Measurements from ENCODE around the gene PCGF1. TPM values are rescaled to one million over a fixed set of nuclear protein-coding genes. Genes with fewer than 3 reads are reported as not detected.

Gene PCGF1
- total and polyA plus RNA-seq, 2 of the 13 experiments (the other 11 are each of a cell fraction or from before 2014, with no cell fraction given), result 20.4 to 22.6 TPM

DNA sequence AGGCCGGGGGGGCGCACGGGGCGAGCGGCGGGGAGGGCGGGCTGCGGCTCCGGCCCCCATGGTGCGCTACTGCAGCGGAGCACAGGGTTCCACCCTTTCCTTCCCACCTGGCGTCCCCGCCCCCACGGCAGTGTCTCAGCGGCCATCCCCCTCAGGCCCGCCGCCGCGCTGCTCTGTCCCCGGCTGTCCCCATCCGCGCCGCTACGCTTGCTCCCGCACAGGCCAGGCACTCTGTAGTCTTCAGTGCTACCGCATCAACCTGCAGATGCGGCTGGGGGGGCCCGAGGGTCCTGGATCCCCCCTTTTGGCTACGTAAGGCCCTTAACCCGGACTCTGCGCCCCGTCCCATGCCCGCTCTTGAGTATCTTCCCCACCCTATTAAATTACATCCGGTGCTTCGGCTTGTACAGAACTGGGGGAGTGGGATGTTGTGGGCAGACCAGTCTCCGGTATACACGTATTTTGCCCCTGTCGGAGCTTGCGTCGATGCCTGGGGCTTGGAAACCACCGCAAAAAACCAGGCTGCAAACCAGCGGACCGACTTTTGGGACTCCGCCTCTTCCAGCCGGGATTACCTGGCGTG is 49.9 kb downstream of the PCGF1 start (continued):
- TF ChIP-seq, protein P1, sequence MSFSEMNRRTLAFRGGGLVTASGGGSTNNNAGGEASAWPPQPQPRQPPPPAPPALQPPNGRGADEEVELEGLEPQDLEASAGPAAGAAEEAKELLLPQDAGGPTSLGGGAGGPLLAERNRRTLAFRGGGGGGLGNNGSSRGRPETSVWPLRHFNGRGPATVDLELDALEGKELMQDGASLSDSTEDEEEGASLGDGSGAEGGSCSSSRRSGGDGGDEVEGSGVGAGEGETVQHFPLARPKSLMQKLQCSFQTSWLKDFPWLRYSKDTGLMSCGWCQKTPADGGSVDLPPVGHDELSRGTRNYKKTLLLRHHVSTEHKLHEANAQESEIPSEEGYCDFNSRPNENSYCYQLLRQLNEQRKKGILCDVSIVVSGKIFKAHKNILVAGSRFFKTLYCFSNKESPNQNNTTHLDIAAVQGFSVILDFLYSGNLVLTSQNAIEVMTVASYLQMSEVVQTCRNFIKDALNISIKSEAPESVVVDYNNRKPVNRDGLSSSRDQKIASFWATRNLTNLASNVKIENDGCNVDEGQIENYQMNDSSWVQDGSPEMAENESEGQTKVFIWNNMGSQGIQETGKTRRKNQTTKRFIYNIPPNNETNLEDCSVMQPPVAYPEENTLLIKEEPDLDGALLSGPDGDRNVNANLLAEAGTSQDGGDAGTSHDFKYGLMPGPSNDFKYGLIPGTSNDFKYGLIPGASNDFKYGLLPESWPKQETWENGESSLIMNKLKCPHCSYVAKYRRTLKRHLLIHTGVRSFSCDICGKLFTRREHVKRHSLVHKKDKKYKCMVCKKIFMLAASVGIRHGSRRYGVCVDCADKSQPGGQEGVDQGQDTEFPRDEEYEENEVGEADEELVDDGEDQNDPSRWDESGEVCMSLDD (CRISPR knock-in tag; IDR thresholded peaks at IDR 0.05; ENCODE audit: borderline replicate concordance), result peak; percentile 48; the same call in 1 of the 2 replicates
- TF ChIP-seq, protein P2, sequence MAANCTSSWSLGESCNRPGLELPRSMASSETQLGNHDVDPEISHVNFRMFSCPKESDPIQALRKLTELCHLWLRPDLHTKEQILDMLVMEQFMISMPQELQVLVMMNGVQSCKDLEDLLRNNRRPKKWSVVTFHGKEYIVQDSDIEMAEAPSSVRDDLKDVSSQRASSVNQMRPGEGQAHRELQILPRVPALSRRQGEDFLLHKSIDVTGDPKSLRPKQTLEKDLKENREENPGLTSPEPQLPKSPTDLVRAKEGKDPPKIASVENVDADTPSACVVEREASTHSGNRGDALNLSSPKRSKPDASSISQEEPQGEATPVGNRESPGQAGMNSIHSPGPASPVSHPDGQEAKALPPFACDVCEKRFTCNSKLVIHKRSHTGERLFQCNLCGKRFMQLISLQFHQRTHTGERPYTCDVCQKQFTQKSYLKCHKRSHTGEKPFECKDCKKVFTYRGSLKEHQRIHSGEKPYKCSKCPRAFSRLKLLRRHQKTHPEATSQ (CRISPR knock-in tag; IDR thresholded peaks at IDR 0.05; ENCODE audit: borderline replicate concordance), result peak; percentile 92; the same call in 1 of the 2 replicates
- TF ChIP-seq SRSF4 (IDR thresholded peaks at IDR 0.05; ENCODE audit: low read depth, low read length, poor library complexity, severe bottlenecking) (no peak), SP5 (CRISPR knock-in tag; IDR thresholded peaks at IDR 0.05; ENCODE audit: borderline replicate concordance, low read depth) (peak; percentile 66), ZNF556 (CRISPR knock-in tag; IDR thresholded peaks at IDR 0.05; ENCODE audit: borderline replicate concordance) (no peak), KDM5B (CRISPR knock-in tag; IDR thresholded peaks at IDR 0.05; ENCODE audit: borderline replicate concordance) (peak; percentile 86; the same call in 1 of the 2 replicates), ZNF629 (CRISPR knock-in tag; conservative IDR thresholded peaks at IDR 0.05) (no peak)
- TF ChIP-seq, protein P3, sequence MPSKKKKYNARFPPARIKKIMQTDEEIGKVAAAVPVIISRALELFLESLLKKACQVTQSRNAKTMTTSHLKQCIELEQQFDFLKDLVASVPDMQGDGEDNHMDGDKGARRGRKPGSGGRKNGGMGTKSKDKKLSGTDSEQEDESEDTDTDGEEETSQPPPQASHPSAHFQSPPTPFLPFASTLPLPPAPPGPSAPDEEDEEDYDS (CRISPR knock-in tag; IDR thresholded peaks at IDR 0.05), result no peak
- TF ChIP-seq, protein P4, sequence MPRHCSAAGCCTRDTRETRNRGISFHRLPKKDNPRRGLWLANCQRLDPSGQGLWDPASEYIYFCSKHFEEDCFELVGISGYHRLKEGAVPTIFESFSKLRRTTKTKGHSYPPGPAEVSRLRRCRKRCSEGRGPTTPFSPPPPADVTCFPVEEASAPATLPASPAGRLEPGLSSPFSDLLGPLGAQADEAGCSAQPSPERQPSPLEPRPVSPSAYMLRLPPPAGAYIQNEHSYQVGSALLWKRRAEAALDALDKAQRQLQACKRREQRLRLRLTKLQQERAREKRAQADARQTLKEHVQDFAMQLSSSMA (CRISPR knock-in tag; IDR thresholded peaks at IDR 0.05), result peak; percentile 68; the same call in 1 of the 2 replicates
- TF ChIP-seq, protein P5, sequence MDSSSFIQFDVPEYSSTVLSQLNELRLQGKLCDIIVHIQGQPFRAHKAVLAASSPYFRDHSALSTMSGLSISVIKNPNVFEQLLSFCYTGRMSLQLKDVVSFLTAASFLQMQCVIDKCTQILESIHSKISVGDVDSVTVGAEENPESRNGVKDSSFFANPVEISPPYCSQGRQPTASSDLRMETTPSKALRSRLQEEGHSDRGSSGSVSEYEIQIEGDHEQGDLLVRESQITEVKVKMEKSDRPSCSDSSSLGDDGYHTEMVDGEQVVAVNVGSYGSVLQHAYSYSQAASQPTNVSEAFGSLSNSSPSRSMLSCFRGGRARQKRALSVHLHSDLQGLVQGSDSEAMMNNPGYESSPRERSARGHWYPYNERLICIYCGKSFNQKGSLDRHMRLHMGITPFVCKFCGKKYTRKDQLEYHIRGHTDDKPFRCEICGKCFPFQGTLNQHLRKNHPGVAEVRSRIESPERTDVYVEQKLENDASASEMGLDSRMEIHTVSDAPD (CRISPR knock-in tag; IDR thresholded peaks at IDR 0.05), result peak; percentile 84
- TF ChIP-seq, protein P6, sequence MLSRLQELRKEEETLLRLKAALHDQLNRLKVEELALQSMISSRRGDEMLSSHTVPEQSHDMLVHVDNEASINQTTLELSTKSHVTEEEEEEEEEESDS (CRISPR knock-in tag; IDR thresholded peaks at IDR 0.05; ENCODE audit: borderline replicate concordance), result 0 out of 2 replicates have a peak, but pooled peaks have one; percentile 35
- TF ChIP-seq, protein P7, sequence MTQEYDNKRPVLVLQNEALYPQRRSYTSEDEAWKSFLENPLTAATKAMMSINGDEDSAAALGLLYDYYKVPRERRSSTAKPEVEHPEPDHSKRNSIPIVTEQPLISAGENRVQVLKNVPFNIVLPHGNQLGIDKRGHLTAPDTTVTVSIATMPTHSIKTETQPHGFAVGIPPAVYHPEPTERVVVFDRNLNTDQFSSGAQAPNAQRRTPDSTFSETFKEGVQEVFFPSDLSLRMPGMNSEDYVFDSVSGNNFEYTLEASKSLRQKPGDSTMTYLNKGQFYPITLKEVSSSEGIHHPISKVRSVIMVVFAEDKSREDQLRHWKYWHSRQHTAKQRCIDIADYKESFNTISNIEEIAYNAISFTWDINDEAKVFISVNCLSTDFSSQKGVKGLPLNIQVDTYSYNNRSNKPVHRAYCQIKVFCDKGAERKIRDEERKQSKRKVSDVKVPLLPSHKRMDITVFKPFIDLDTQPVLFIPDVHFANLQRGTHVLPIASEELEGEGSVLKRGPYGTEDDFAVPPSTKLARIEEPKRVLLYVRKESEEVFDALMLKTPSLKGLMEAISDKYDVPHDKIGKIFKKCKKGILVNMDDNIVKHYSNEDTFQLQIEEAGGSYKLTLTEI (CRISPR knock-in tag; conservative IDR thresholded peaks at IDR 0.05), result no peak
- TF ChIP-seq, protein P8, sequence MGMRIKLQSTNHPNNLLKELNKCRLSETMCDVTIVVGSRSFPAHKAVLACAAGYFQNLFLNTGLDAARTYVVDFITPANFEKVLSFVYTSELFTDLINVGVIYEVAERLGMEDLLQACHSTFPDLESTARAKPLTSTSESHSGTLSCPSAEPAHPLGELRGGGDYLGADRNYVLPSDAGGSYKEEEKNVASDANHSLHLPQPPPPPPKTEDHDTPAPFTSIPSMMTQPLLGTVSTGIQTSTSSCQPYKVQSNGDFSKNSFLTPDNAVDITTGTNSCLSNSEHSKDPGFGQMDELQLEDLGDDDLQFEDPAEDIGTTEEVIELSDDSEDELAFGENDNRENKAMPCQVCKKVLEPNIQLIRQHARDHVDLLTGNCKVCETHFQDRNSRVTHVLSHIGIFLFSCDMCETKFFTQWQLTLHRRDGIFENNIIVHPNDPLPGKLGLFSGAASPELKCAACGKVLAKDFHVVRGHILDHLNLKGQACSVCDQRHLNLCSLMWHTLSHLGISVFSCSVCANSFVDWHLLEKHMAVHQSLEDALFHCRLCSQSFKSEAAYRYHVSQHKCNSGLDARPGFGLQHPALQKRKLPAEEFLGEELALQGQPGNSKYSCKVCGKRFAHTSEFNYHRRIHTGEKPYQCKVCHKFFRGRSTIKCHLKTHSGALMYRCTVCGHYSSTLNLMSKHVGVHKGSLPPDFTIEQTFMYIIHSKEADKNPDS (CRISPR knock-in tag; IDR thresholded peaks at IDR 0.05), result peak; percentile 60; the same call in 1 of the 2 replicates
- TF ChIP-seq, protein P9, sequence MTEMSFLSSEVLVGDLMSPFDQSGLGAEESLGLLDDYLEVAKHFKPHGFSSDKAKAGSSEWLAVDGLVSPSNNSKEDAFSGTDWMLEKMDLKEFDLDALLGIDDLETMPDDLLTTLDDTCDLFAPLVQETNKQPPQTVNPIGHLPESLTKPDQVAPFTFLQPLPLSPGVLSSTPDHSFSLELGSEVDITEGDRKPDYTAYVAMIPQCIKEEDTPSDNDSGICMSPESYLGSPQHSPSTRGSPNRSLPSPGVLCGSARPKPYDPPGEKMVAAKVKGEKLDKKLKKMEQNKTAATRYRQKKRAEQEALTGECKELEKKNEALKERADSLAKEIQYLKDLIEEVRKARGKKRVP (CRISPR knock-in tag; IDR thresholded peaks at IDR 0.05), result no peak; a peak in 1 of 4 replicates
